Osteoblast (primary cell): ENCODE results near the gene UGT2B17. TPM values are rescaled to one million over a fixed set of nuclear protein-coding genes. Genes with fewer than 3 reads are reported as not detected.

Experiments used
- DNase-seq: peaks from one replicate; pipeline ENCODE4 v3.0.0; 2011; ENCODE audit warnings: low spot score, mixed read lengths; ENCODE audit not compliant: insufficient read length; ENCODE audit errors: missing footprints
- H2AFZ ChIP-seq: 2 replicates; pipeline ENCODE4 v1.6.0; 2011; ENCODE audit warnings: mild to moderate bottlenecking, low read length
- H3K27ac ChIP-seq: 2 replicates; pipeline ENCODE4 v1.5.1; 2011; ENCODE audit warnings: mild to moderate bottlenecking, low read depth, low read length, moderate library complexity
- H3K27me3 ChIP-seq: 2 replicates; pipeline ENCODE4 v1.6.0; 2012; ENCODE audit warnings: mild to moderate bottlenecking, control low read depth, inconsistent platforms, low read length, moderate library complexity; ENCODE audit not compliant: insufficient read depth
- H3K36me3 ChIP-seq: 2 replicates; pipeline ENCODE4 v1.5.1; 2011; ENCODE audit warnings: mild to moderate bottlenecking, low read length, control low read depth, moderate library complexity; ENCODE audit not compliant: insufficient read depth
- H3K4me1 ChIP-seq: 2 replicates; pipeline ENCODE4 v1.5.1; 2011; ENCODE audit warnings: mild to moderate bottlenecking, low read length, control low read depth, moderate library complexity; ENCODE audit not compliant: insufficient read depth
- H3K4me2 ChIP-seq: 2 replicates; pipeline ENCODE4 v1.6.0; 2011; ENCODE audit warnings: mild to moderate bottlenecking, low read length; ENCODE audit not compliant: insufficient read depth
- H3K4me3 ChIP-seq: fragments of 200-600 bp; sonication (generic); 3 replicates; pipeline ENCODE4 v1.5.1; 2012; ENCODE audit warnings: mild to moderate bottlenecking, low read length, inconsistent platforms; ENCODE audit not compliant: insufficient read depth
- H3K79me2 ChIP-seq: 2 replicates; pipeline ENCODE4 v1.6.0; 2012; ENCODE audit warnings: mild to moderate bottlenecking, low read length, control low read depth, inconsistent platforms; ENCODE audit not compliant: insufficient read depth
- H3K9me3 ChIP-seq: 2 replicates; pipeline ENCODE4 v1.5.1; 2011; ENCODE audit warnings: low read depth, low read length, control low read depth
- H4K20me1 ChIP-seq: 2 replicates; pipeline ENCODE4 v1.6.0; 2012; ENCODE audit warnings: mild to moderate bottlenecking, low read length, control low read depth; ENCODE audit not compliant: insufficient read depth
- total RNA-seq: library from RNA; depleted of rRNA; stranded (reverse); fragments of >200 nt; gene quantifications from 2 replicates; pipeline ENCODE4 v1.2.3, GENCODE V29; 2012
- TF ChIP-seq, protein P1 (sequence below): IDR thresholded peaks from 2 replicates; pipeline ENCODE4 v1.5.1; 2011; ENCODE audit warnings: mild to moderate bottlenecking, low read depth, low read length, moderate library complexity; ENCODE audit errors: extremely low read depth

Gene UGT2B17
- total RNA-seq, 1 donor: not detected

DNA sequence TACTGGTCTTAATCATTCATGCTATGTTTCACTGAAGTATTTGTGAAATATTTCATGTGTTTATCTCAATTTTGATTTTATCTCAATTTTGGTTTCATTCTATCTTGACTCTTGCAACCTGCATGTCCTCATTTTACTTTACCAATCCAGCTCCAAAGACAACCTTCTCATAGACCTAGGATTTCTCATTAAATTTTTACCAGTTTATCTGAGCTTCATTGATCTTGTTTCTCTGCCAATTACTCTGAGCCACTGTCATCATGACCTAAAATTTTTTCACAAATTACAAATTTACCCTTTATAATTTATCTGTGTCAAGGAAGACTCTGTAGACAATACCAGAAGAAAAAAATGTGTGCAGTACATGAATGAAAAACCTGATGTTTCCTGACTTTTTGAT, 18.6 kb upstream of the UGT2B17 start:
- TF ChIP-seq, protein P1, sequence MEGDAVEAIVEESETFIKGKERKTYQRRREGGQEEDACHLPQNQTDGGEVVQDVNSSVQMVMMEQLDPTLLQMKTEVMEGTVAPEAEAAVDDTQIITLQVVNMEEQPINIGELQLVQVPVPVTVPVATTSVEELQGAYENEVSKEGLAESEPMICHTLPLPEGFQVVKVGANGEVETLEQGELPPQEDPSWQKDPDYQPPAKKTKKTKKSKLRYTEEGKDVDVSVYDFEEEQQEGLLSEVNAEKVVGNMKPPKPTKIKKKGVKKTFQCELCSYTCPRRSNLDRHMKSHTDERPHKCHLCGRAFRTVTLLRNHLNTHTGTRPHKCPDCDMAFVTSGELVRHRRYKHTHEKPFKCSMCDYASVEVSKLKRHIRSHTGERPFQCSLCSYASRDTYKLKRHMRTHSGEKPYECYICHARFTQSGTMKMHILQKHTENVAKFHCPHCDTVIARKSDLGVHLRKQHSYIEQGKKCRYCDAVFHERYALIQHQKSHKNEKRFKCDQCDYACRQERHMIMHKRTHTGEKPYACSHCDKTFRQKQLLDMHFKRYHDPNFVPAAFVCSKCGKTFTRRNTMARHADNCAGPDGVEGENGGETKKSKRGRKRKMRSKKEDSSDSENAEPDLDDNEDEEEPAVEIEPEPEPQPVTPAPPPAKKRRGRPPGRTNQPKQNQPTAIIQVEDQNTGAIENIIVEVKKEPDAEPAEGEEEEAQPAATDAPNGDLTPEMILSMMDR: no peak
- no peak overlapping the region for H3K27ac ChIP-seq
- H3K79me2 ChIP-seq: no peaks in the 10 kb centered on the region
- no peaks in the 10 kb centered on the region for H4K20me1 ChIP-seq
- H3K4me2 ChIP-seq: no peak overlapping the region
- no peaks in the 10 kb centered on the region for H3K9me3 ChIP-seq
- no peaks in the 10 kb centered on the region for H3K36me3 ChIP-seq
- no peak overlapping the region for H3K4me3 ChIP-seq
- H3K27me3 ChIP-seq: no peaks in the 10 kb centered on the region
- H2AFZ ChIP-seq: no peak overlapping the region
- no peak for DNase-seq
- no peaks in the 10 kb centered on the region for H3K4me1 ChIP-seq

DNA sequence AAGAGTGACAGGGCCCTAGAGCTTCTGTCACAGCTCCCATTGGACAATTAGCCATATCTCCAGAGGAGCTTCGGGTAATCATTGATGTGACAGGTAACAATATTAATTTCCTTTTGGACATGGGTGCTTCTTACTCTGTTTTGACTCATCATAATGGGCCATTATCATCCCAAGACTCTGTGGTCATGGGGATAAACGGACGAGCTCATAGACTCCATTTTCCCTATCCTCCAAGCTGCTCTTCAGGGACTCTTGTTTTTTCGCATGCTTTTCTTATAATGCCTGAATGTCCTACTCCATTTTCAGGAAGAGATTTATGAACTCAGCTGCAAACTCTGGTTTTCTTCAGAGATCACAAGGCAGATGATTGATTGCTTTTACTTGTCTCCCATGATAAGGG, 17.0 kb upstream of the UGT2B17 start:
- no peaks in the 10 kb centered on the region for H3K27me3 ChIP-seq
- no peaks in the 10 kb centered on the region for H3K9me3 ChIP-seq
- H2AFZ ChIP-seq: no peak overlapping the region
- H3K36me3 ChIP-seq: no peaks in the 10 kb centered on the region
- H4K20me1 ChIP-seq: no peaks in the 10 kb centered on the region
- DNase-seq: no peak
- TF ChIP-seq, protein P1: no peak
- H3K27ac ChIP-seq: no peak overlapping the region
- no peaks in the 10 kb centered on the region for H3K4me1 ChIP-seq
- no peaks in the 10 kb centered on the region for H3K79me2 ChIP-seq
- no peak overlapping the region for H3K4me2 ChIP-seq
- H3K4me3 ChIP-seq: no peak overlapping the region

DNA sequence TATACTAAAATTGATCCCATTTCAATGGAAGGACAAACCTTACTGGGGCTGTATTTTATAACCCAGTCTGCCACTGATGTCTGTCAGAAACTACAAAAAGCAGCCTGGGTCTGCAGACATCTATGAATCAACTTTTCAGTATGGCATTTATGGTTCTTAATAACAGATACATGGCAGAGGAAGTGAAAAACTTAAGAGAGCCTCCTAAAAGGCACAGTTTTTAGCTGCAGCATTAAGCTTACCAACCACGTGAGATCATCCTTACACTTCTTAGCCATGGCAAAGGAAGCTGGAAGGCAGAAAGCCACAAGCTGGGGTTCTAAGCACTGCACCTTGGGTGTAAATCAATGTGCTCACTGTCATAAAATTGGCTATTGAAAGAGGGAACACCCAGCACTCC, 16.6 kb upstream of the UGT2B17 start:
- no peaks in the 10 kb centered on the region for H3K36me3 ChIP-seq
- H3K4me1 ChIP-seq: no peaks in the 10 kb centered on the region
- H3K27ac ChIP-seq: no peak overlapping the region
- no peaks in the 10 kb centered on the region for H3K79me2 ChIP-seq
- H3K27me3 ChIP-seq: no peaks in the 10 kb centered on the region
- H3K4me2 ChIP-seq: no peak overlapping the region
- H3K9me3 ChIP-seq: no peaks in the 10 kb centered on the region
- no peaks in the 10 kb centered on the region for H4K20me1 ChIP-seq
- DNase-seq: no peak
- H3K4me3 ChIP-seq: no peak overlapping the region
- TF ChIP-seq, protein P1: no peak
- no peak overlapping the region for H2AFZ ChIP-seq

DNA sequence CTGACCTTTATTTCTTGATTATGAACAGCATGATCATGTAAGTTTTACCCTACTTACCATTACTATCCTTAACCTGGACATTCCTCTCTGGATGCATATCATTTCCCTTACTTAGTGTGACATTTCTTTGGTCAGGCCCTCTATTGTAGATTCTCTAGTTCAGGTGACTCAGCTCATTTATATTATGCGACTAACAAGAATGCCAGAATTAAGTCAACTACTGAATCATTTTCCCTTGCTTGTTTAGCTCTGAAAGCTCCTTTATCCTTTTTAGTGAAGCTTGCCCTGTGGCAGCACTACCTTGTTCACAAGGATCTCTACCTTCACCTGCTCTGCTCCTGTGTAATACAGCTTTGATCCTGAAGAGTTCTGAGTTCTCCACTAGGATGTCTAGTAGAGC, 15.1 kb upstream of the UGT2B17 start:
- no peaks in the 10 kb centered on the region for H3K9me3 ChIP-seq

More for the DNA sequence above, 15.1 kb upstream of the UGT2B17 start:
- no peak for DNase-seq
- Histone ChIP-seq H3K36me3 (no peaks in the 10 kb centered on the region), H3K27ac (no peak overlapping the region), H3K27me3 (no peaks in the 10 kb centered on the region), H3K4me2 (no peak overlapping the region), H2AFZ (no peak overlapping the region), H3K4me1 (no peaks in the 10 kb centered on the region), H3K79me2 (no peaks in the 10 kb centered on the region), H4K20me1 (no peaks in the 10 kb centered on the region), H3K4me3 (no peak overlapping the region)
- TF ChIP-seq, protein P1: no peak
